ENCODE data around the gene DNAI2.

DNAI2 gene

DNA sequence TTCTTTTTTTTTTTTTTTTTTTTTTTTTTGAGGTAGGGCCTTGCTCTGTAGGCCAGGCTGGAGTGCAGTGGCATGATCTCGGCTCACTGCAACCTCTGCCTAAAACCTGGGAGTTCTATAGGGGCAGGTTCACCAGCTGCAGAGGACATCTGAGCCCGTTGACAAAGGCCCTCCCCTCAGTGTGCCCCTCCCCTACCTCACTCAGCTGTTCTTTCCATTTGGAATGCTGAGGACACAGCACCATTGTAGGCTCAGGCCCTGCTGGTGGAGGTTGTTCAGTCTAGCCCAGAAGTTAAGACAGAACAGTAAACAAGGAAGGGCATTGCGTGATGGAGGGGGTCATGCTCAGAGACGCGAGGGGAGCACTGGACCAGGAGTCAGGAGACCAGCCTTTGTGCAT, 30.1 kb downstream of the DNAI2 start:
- no peak for DNase-seq (ENCODE audit: low read depth)
- TF ChIP-seq, protein P1, sequence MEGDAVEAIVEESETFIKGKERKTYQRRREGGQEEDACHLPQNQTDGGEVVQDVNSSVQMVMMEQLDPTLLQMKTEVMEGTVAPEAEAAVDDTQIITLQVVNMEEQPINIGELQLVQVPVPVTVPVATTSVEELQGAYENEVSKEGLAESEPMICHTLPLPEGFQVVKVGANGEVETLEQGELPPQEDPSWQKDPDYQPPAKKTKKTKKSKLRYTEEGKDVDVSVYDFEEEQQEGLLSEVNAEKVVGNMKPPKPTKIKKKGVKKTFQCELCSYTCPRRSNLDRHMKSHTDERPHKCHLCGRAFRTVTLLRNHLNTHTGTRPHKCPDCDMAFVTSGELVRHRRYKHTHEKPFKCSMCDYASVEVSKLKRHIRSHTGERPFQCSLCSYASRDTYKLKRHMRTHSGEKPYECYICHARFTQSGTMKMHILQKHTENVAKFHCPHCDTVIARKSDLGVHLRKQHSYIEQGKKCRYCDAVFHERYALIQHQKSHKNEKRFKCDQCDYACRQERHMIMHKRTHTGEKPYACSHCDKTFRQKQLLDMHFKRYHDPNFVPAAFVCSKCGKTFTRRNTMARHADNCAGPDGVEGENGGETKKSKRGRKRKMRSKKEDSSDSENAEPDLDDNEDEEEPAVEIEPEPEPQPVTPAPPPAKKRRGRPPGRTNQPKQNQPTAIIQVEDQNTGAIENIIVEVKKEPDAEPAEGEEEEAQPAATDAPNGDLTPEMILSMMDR (IDR thresholded peaks at IDR 0.05; ENCODE audit: low read depth, low read length, missing control alignments), result no peak

DNA sequence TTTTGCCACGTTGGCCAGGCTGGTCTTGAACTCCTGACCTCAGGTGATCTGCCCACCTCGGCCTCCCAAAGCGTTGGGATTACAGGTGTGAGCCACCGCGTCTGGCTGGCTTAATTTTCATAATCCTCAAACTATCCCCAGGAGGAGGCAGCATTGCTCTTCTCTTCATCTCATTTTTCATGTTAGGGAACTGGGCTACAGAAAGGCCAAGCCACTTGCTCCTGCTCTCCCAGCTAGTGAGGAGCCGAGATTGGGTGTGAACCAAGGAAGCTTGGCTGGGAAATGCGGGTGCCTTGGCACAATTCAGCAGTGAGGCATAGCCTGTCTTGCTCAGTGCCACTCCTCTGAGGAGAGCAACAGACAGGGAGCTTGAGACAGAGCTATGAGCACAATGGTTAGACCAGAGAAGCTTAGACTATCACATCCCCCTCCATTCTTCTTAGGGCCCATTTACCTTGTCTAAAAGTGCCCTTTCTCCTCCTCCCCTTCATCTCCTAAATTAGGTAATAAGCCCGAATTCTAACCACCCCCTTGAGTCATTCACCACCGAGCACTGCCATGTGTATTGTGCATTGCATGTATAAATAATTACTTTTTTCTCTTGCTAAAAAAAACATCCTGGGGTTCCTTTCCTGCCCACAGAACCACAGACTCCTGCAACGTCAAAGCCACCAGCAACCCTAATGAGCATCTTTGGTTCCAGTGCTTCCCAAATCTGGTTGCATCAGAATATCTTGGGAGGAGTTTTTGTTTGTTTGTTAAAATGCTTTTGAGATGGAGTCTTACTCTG, 32.0 kb downstream of the DNAI2 start:
- DNase-seq (ENCODE audit: low read depth), result no peak
- H3K4me3 ChIP-seq (ENCODE audit: low read depth, low read length), result no peak overlapping the region
- TF ChIP-seq, protein P1 (IDR thresholded peaks at IDR 0.05; ENCODE audit: low read depth, low read length, missing control alignments), result peak; percentile 19

More for the DNA sequence above, 30.1 kb downstream of the DNAI2 start:
- no peak overlapping the region for H3K4me3 ChIP-seq (ENCODE audit: low read depth, low read length)

DNA sequence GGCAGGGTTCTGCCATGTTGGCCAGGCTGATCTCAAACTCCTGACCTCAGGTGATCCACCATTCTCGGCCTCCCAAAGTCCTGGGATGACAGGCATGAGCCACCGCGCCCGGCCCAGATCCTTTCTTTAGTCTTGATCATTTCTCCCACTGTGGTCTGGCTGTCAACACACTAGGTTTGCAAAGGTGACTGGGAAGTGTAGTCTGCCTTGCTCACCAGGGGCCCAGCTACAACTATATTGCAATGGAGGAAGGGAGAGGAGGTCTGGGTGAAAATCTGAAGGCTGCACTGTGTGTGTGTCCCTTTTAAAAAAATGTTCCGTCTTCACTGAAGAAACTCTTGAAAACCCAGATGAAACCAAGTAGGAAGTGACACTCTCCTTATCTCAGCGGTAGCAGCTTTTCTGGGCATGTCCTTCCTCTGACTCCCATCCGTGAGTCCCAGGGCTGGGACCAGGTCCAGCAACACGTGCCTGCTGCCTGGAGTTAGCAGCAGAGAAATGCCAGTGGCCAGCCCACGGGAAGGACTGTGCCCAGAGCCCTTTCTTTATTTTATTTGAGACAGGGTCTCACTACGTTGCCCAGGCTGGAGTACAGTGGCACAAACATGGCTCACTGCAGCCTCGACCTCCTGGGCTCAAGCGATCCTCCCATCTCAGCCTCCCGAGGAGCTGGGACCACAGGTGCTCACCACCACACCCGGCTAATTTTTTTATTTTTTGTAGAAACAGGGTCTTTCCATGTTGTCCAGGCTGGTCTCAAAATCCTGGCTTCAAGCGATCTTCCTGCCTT, 34.1 kb downstream of the DNAI2 start:
- TF ChIP-seq, protein P1 (IDR thresholded peaks at IDR 0.05; ENCODE audit: low read depth, low read length, missing control alignments), result no peak
- H3K4me3 ChIP-seq (ENCODE audit: low read depth, low read length), result no peak overlapping the region
- no peak for DNase-seq (ENCODE audit: low read depth)

DNA sequence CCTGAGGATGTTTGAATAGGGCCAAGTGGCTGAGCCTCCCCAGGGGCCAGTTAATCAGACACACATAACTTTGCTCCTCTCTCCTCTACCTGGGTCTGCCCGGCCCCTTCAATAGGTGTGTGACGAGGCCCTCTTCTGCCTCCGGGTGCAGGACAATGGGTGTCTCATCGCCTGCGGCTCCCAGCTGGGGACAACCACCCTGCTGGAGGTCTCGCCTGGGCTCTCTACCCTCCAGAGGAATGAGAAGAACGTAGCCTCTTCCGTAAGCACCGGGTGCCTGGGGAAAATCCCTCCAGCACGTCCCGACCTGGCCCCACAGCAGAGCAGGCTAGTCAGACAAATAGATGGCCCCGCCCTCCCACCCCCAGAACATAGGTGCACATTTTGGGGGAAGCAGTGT, 35.9 kb downstream of the DNAI2 start:
- H3K4me3 ChIP-seq (ENCODE audit: low read depth, low read length), result no peak overlapping the region
- DNase-seq (ENCODE audit: low read depth), result no peak
- TF ChIP-seq, protein P1 (IDR thresholded peaks at IDR 0.05; ENCODE audit: low read depth, low read length, missing control alignments), result no peak

DNA sequence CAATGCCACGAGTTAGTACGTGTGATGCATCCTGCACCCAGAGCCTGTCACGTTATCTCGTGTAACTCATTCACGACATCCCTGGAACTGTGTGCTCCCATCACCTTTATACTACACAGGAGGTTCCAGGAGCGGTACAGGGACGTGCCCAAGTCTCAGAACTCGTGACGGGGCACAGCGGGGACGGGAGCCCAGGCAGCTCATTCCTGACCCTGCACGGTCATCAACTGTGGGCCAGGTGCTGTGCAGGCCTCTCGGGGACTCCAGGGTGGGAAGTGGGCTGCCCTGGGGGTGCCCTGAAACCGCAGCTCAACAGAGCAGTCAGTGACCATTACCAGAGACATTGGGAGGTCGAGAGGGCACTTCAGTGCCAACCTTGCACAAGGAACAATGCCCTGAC, 40.8 kb downstream of the DNAI2 start:
- TF ChIP-seq, protein P1 (IDR thresholded peaks at IDR 0.05; ENCODE audit: low read depth, low read length, missing control alignments), result no peak
- H3K4me3 ChIP-seq (ENCODE audit: low read depth, low read length), result no peak overlapping the region
- no peak for DNase-seq (ENCODE audit: low read depth)

DNA sequence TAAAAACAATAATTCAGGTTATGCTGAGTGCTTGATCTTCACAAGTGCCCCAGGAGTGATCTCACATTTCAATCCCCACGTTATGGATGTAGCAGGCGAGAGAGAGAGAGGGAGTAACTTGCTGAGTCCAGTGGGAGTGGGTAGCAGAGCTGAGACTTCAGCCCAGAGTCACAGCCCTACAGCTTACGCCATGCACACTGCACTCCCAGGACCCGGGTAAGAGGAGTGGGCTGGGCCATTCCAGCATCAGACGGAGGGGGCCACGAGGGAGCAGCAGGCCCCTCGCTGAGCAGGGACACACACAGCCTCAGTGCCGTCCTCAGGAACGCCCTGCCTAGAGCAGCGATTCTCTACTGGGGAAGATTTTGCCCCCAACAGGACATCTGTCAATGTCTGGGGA, 42.2 kb downstream of the DNAI2 start:
- TF ChIP-seq, protein P1 (IDR thresholded peaks at IDR 0.05; ENCODE audit: low read depth, low read length, missing control alignments), result no peak
- no peak for DNase-seq (ENCODE audit: low read depth)
- H3K4me3 ChIP-seq (ENCODE audit: low read depth, low read length), result no peak overlapping the region
